Measurements from ENCODE around the gene RNFT2.
"Not testable (repeated sequence)": the region's sequence is repeated elsewhere in the genome, so short reads cannot be mapped to it uniquely, and the experiment has no call there.

GRCh38 chr12:116754783-116755182 lies 16.7 kb downstream of the RNFT2 start:
- not testable (repeated sequence) for TF ChIP-seq CTCF (conservative IDR thresholded peaks at IDR 0.05); EZH2 (IDR thresholded peaks at IDR 0.05; ENCODE audit: low read depth)
